Measurements from ENCODE around the gene ANXA11. TPM values are rescaled to one million over a fixed set of nuclear protein-coding genes. Genes with fewer than 3 reads are reported as not detected.

ANXA11 gene
- total and polyA plus RNA-seq, 2 experiments from 2014 or later, result 42.3 to 70.0 TPM

DNA sequence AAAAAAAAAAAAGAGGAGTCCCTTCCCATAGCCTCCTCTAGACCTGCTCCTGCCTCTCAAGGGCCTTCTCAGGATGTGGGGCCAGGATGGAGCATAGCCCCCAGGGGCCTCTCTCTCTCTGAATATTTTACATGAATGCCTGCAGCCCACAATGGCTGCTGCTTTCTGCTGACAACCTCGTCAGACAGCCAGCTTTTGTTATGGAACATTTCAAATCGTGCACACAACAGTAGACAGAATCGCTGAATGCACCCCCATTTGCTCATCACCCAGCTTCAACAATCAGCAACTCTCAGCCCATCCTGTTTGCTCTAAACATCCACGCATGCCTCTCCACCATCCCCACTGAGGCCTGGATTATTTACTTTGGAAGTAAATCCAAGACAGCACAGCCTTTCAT is 67.4 kb downstream of the ANXA11 start (continued):
- TF ChIP-seq, protein P1, sequence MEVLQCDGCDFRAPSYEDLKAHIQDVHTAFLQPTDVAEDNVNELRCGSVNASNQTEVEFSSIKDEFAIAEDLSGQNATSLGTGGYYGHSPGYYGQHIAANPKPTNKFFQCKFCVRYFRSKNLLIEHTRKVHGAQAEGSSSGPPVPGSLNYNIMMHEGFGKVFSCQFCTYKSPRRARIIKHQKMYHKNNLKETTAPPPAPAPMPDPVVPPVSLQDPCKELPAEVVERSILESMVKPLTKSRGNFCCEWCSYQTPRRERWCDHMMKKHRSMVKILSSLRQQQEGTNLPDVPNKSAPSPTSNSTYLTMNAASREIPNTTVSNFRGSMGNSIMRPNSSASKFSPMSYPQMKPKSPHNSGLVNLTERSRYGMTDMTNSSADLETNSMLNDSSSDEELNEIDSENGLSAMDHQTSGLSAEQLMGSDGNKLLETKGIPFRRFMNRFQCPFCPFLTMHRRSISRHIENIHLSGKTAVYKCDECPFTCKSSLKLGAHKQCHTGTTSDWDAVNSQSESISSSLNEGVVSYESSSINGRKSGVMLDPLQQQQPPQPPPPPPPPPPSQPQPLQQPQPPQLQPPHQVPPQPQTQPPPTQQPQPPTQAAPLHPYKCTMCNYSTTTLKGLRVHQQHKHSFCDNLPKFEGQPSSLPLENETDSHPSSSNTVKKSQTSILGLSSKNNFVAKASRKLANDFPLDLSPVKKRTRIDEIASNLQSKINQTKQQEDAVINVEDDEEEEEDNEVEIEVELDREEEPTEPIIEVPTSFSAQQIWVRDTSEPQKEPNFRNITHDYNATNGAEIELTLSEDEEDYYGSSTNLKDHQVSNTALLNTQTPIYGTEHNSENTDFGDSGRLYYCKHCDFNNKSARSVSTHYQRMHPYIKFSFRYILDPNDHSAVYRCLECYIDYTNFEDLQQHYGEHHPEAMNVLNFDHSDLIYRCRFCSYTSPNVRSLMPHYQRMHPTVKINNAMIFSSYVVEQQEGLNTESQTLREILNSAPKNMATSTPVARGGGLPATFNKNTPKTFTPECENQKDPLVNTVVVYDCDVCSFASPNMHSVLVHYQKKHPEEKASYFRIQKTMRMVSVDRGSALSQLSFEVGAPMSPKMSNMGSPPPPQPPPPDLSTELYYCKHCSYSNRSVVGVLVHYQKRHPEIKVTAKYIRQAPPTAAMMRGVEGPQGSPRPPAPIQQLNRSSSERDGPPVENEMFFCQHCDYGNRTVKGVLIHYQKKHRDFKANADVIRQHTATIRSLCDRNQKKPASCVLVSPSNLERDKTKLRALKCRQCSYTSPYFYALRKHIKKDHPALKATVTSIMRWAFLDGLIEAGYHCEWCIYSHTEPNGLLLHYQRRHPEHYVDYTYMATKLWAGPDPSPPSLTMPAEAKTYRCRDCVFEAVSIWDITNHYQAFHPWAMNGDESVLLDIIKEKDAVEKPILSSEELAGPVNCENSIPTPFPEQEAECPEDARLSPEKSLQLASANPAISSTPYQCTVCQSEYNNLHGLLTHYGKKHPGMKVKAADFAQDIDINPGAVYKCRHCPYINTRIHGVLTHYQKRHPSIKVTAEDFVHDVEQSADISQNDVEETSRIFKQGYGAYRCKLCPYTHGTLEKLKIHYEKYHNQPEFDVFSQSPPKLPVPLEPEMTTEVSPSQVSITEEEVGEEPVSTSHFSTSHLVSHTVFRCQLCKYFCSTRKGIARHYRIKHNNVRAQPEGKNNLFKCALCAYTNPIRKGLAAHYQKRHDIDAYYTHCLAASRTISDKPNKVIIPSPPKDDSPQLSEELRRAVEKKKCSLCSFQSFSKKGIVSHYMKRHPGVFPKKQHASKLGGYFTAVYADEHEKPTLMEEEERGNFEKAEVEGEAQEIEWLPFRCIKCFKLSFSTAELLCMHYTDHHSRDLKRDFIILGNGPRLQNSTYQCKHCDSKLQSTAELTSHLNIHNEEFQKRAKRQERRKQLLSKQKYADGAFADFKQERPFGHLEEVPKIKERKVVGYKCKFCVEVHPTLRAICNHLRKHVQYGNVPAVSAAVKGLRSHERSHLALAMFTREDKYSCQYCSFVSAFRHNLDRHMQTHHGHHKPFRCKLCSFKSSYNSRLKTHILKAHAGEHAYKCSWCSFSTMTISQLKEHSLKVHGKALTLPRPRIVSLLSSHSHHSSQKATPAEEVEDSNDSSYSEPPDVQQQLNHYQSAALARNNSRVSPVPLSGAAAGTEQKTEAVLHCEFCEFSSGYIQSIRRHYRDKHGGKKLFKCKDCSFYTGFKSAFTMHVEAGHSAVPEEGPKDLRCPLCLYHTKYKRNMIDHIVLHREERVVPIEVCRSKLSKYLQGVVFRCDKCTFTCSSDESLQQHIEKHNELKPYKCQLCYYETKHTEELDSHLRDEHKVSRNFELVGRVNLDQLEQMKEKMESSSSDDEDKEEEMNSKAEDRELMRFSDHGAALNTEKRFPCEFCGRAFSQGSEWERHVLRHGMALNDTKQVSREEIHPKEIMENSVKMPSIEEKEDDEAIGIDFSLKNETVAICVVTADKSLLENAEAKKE (CRISPR knock-in tag; IDR thresholded peaks at IDR 0.05), result no peak
- TF ChIP-seq, protein P2, sequence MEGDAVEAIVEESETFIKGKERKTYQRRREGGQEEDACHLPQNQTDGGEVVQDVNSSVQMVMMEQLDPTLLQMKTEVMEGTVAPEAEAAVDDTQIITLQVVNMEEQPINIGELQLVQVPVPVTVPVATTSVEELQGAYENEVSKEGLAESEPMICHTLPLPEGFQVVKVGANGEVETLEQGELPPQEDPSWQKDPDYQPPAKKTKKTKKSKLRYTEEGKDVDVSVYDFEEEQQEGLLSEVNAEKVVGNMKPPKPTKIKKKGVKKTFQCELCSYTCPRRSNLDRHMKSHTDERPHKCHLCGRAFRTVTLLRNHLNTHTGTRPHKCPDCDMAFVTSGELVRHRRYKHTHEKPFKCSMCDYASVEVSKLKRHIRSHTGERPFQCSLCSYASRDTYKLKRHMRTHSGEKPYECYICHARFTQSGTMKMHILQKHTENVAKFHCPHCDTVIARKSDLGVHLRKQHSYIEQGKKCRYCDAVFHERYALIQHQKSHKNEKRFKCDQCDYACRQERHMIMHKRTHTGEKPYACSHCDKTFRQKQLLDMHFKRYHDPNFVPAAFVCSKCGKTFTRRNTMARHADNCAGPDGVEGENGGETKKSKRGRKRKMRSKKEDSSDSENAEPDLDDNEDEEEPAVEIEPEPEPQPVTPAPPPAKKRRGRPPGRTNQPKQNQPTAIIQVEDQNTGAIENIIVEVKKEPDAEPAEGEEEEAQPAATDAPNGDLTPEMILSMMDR (conservative IDR thresholded peaks at IDR 0.05; ENCODE audit: low read depth in 2 of 2), result no peak
- no peak for TF ChIP-seq ZNF331 (CRISPR knock-in tag; IDR thresholded peaks at IDR 0.05; ENCODE audit: low read depth)
- no peak for TF ChIP-seq ZNF114 (CRISPR knock-in tag; IDR thresholded peaks at IDR 0.05)

DNA sequence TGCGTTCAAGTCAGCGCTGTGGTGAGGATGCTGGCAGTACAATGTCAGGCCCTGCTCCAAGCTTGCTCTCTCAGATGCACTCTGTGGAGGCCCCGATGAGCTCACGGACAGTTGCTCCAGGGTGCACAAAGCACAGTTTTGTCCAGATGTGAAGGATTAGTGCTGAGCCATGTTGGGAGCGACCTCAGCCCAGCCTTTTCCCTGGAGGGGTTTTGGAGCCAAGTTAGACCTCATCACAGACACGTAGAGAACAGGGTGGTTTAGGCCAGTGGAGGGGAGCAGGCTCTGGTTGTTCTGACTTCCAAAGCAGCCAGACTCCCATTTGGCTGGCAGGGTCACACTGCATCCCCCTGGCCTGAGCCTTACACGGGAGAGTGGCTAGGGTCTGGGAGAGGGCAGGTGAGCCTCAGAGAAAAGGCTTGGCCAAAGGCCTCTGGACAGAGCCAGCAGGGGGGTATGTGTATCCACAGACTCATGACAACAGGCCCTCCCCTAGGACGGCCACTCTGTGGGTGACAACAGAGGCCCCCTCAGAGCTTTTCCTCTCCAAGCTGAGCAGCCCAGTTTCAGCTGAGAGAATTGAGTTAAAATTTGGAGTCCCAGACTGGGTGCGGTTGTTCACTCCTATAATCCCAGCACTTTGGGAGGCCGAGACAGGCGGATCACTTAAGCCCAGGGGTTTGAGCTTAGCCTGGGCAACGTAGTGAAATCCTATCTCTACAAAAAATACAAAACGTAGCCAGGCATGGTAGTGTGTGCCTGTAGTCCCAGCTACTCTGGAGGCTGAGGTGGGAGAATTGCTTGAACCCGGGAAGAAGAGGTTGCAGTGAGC is 68.1 kb downstream of the ANXA11 start:
- Histone ChIP-seq H3K9me2 (ENCODE audit: insufficient read depth) (no peaks in the 10 kb centered on the region), H3K27ac (ENCODE audit: low read depth) (no peak overlapping the region), H3K4me3 (no peak overlapping the region), H3K4me2 (no peak overlapping the region), H3K36me3 (ENCODE audit: insufficient read depth) (no peaks in the 10 kb centered on the region), H4K20me1 (replicated peaks; ENCODE audit: insufficient read depth) (no peaks in the 10 kb centered on the region), H3K27me3 (ENCODE audit: insufficient read depth) (peaks cover 17% of the 10 kb centered on the region), H3K79me2 (replicated peaks; ENCODE audit: insufficient read depth) (no peaks in the 10 kb centered on the region), H3K4me1 (ENCODE audit: insufficient read depth) (peaks cover 4% of the 10 kb centered on the region; the same call in 1 of the 2 replicates), H3F3A (replicated peaks; ENCODE audit: low read depth) (no peaks in the 10 kb centered on the region), H2AFZ (no peak overlapping the region)
- peaks cover 15% of the 10 kb centered on the region for H3K4me1 Mint-ChIP-seq
- no peaks in the 10 kb centered on the region for H3K36me3 Mint-ChIP-seq (ENCODE audit: low read depth)
- DNase-seq (ENCODE audit: low spot score) (no peak), ATAC-seq (no peak)
- H3K4me3 Mint-ChIP-seq, result no peak overlapping the region
- no peak overlapping the region for H3K27ac Mint-ChIP-seq
- H3K27me3 Mint-ChIP-seq (ENCODE audit: insufficient read depth, low read depth, poor library complexity), result peaks cover 19% of the 10 kb centered on the region
- H3K9me3 Mint-ChIP-seq, result no peaks in the 10 kb centered on the region
- TF ChIP-seq CREB1 (CRISPR knock-in tag; IDR thresholded peaks at IDR 0.05; ENCODE audit: low read depth) (no peak), ZNF331 (CRISPR knock-in tag; IDR thresholded peaks at IDR 0.05; ENCODE audit: low read depth) (no peak)
- TF ChIP-seq, protein P3, sequence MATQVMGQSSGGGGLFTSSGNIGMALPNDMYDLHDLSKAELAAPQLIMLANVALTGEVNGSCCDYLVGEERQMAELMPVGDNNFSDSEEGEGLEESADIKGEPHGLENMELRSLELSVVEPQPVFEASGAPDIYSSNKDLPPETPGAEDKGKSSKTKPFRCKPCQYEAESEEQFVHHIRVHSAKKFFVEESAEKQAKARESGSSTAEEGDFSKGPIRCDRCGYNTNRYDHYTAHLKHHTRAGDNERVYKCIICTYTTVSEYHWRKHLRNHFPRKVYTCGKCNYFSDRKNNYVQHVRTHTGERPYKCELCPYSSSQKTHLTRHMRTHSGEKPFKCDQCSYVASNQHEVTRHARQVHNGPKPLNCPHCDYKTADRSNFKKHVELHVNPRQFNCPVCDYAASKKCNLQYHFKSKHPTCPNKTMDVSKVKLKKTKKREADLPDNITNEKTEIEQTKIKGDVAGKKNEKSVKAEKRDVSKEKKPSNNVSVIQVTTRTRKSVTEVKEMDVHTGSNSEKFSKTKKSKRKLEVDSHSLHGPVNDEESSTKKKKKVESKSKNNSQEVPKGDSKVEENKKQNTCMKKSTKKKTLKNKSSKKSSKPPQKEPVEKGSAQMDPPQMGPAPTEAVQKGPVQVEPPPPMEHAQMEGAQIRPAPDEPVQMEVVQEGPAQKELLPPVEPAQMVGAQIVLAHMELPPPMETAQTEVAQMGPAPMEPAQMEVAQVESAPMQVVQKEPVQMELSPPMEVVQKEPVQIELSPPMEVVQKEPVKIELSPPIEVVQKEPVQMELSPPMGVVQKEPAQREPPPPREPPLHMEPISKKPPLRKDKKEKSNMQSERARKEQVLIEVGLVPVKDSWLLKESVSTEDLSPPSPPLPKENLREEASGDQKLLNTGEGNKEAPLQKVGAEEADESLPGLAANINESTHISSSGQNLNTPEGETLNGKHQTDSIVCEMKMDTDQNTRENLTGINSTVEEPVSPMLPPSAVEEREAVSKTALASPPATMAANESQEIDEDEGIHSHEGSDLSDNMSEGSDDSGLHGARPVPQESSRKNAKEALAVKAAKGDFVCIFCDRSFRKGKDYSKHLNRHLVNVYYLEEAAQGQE (IDR thresholded peaks at IDR 0.05; ENCODE audit: unreplicated experiment), result no peak

All from GM23338 (cell line).